DMS153 treated with DMSO at 0.1 percent for 48 hours (cell line): ENCODE results near the gene SPECC1L.
A peak's percentile ranks its signal among the peaks of the same experiment; 100 is the strongest.

Experiments
- DNase-seq: peaks from one replicate; lab custom pipeline; 2025; ENCODE audit not compliant: unreplicated experiment; lab: John Stamatoyannopoulos, UW

Gene SPECC1L

GRCh38 chr22:24358105-24358836 is 87.6 kb downstream of the SPECC1L start:
- DNase-seq = no peak

- no peak for DNase-seq
Measured at GRCh38 chr22:24359452-24360120, 89.0 kb downstream of the SPECC1L start.

- DNase-seq = no peak
Measured at GRCh38 chr22:24361976-24362646, 91.5 kb downstream of the SPECC1L start.

GRCh38 chr22:24363243-24363642 is 92.6 kb downstream of the SPECC1L start:
- no peak for DNase-seq

- DNase-seq = no peak
Measured at GRCh38 chr22:24366701-24367100, 96.1 kb downstream of the SPECC1L start.

GRCh38 chr22:24367841-24368240 is 97.2 kb downstream of the SPECC1L start:
- DNase-seq = no peak

GRCh38 chr22:24370401-24370800 is 99.8 kb downstream of the SPECC1L start:
- DNase-seq = no peak

GRCh38 chr22:24376002-24376401 is 105.4 kb downstream of the SPECC1L start:
- DNase-seq = no peak

GRCh38 chr22:24376586-24376985 is 106.0 kb downstream of the SPECC1L start:
- DNase-seq = no peak

GRCh38 chr22:24379536-24379935 is 108.9 kb downstream of the SPECC1L start:
- no peak for DNase-seq

GRCh38 chr22:24380220-24380904 is 109.7 kb downstream of the SPECC1L start:
- no peak for DNase-seq

- DNase-seq = no peak
Measured at GRCh38 chr22:24380905-24381230, 110.2 kb downstream of the SPECC1L start.

- DNase-seq = no peak
Measured at GRCh38 chr22:24383061-24383460, 112.4 kb downstream of the SPECC1L start.

- no peak for DNase-seq
Measured at GRCh38 chr22:24384131-24384530, 113.5 kb downstream of the SPECC1L start.

- no peak for DNase-seq
Measured at GRCh38 chr22:24386937-24387471, 116.4 kb downstream of the SPECC1L start.

- no peak for DNase-seq
Measured at GRCh38 chr22:24389680-24390079, 119.0 kb downstream of the SPECC1L start.

- DNase-seq = no peak
Measured at GRCh38 chr22:24390156-24390555, 119.5 kb downstream of the SPECC1L start.

- no peak for DNase-seq
Measured at GRCh38 chr22:24390576-24390975, 119.9 kb downstream of the SPECC1L start.

GRCh38 chr22:24391836-24392217 is 121.2 kb downstream of the SPECC1L start:
- DNase-seq = no peak

- peak; percentile 56 for DNase-seq
Measured at GRCh38 chr22:24392218-24392931, 121.7 kb downstream of the SPECC1L start.
